NCI-H146 treated with DMSO at 0.1 percent for 48 hours (cell line): Measurements from ENCODE around the gene GAB2.
"Not testable (repeated sequence)": the region's sequence is repeated elsewhere in the genome, so short reads cannot be mapped to it uniquely, and the experiment has no call there.

Experiments used
- DNase-seq: peaks from one replicate; lab custom pipeline; 2025; ENCODE audit not compliant: unreplicated experiment; lab: John Stamatoyannopoulos, UW

GAB2 gene

GRCh38 chr11:78318321-78319114 lies 99.1 kb downstream of the GAB2 start:
- peak; percentile 7 for DNase-seq

- no peak for DNase-seq
These were observed 101.9 kb downstream of the GAB2 start for GRCh38 chr11:78315724-78316123.

- no peak for DNase-seq
These were observed 102.9 kb downstream of the GAB2 start for GRCh38 chr11:78314762-78315161.

- DNase-seq: no peak
These were observed 103.7 kb downstream of the GAB2 start for GRCh38 chr11:78313898-78314297.

- no peak for DNase-seq
These were observed 104.3 kb downstream of the GAB2 start for GRCh38 chr11:78313181-78313795.

GRCh38 chr11:78312712-78313111 lies 104.9 kb downstream of the GAB2 start:
- no peak for DNase-seq

- DNase-seq: no peak
These were observed 105.8 kb downstream of the GAB2 start for GRCh38 chr11:78311702-78312371.

GRCh38 chr11:78310500-78310909 lies 107.1 kb downstream of the GAB2 start:
- no peak for DNase-seq

- no peak for DNase-seq
These were observed 113.4 kb downstream of the GAB2 start for GRCh38 chr11:78304201-78304600.

- DNase-seq: no peak
These were observed 117.3 kb downstream of the GAB2 start for GRCh38 chr11:78300108-78300839.

- DNase-seq: peak; percentile 32
These were observed 118.5 kb downstream of the GAB2 start for GRCh38 chr11:78299000-78299710.

GRCh38 chr11:78298291-78298771 lies 119.3 kb downstream of the GAB2 start:
- DNase-seq: peak; percentile 32

GRCh38 chr11:78295991-78296930 lies 121.4 kb downstream of the GAB2 start:
- peak; percentile 69 for DNase-seq

GRCh38 chr11:78295347-78295746 lies 122.3 kb downstream of the GAB2 start:
- DNase-seq: no peak

GRCh38 chr11:78294100-78294499 lies 123.5 kb downstream of the GAB2 start:
- not testable (repeated sequence) for DNase-seq

GRCh38 chr11:78293536-78293935 lies 124.1 kb downstream of the GAB2 start:
- DNase-seq: no peak

GRCh38 chr11:78292109-78292803 lies 125.4 kb downstream of the GAB2 start:
- DNase-seq: no peak

GRCh38 chr11:78291503-78292108 lies 126.0 kb downstream of the GAB2 start:
- DNase-seq: no peak
